Liver (tissue), 2 donors: Measurements from ENCODE around the gene BCL2L13.

ENCODE experiments used
- REST ChIP-seq: IDR thresholded peaks from 2 replicates; pipeline ENCODE4 v1.6.1; 2016; ENCODE audit warnings: antibody characterized with exemption, mild to moderate bottlenecking
- TF ChIP-seq, protein P1 (sequence below): fragments of 150-350 bp; IDR thresholded peaks from 2 replicates; pipeline ENCODE4 v1.5.1; 2017; ENCODE audit warnings: improper control_type of control experiment, low read depth, low read length; ENCODE audit not compliant: missing input control
- donor health status: healthy.

DNA sequence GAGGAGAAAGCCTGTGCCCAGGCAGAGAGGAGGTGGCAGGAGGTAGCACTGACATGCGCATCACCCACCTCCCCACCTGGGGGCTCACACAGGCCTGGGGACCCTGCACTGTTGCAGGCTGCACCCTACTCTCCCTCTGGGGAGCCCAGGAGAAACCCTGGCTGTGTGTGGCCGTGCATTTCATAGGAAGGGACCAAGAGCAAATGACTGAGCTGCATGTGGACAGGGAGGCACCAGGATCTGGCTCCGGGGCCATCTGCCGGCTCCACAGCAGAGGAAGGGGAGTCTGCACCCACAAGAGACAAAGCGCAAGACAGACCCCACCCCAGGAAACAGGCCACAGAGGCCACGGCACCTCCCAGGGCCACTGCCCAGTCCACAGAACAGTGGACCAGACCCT lies 113.0 kb downstream of the BCL2L13 start:
- TF ChIP-seq REST, result no peak
- TF ChIP-seq, protein P1, sequence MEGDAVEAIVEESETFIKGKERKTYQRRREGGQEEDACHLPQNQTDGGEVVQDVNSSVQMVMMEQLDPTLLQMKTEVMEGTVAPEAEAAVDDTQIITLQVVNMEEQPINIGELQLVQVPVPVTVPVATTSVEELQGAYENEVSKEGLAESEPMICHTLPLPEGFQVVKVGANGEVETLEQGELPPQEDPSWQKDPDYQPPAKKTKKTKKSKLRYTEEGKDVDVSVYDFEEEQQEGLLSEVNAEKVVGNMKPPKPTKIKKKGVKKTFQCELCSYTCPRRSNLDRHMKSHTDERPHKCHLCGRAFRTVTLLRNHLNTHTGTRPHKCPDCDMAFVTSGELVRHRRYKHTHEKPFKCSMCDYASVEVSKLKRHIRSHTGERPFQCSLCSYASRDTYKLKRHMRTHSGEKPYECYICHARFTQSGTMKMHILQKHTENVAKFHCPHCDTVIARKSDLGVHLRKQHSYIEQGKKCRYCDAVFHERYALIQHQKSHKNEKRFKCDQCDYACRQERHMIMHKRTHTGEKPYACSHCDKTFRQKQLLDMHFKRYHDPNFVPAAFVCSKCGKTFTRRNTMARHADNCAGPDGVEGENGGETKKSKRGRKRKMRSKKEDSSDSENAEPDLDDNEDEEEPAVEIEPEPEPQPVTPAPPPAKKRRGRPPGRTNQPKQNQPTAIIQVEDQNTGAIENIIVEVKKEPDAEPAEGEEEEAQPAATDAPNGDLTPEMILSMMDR, result no peak
